H9 (cell line): ENCODE results near the gene MTHFS. TPM values are rescaled to one million over a fixed set of nuclear protein-coding genes. Genes with fewer than 3 reads are reported as not detected.
"Not testable (repeated sequence)": the region's sequence is repeated elsewhere in the genome, so short reads cannot be mapped to it uniquely, and the experiment has no call there.

Experiments
- DNase-seq: peaks from one replicate; pipeline ENCODE4 v3.0.0-alpha.2; 2017
- H2AFZ ChIP-seq: one replicate; pipeline ENCODE4 v1.6.1; 2013; ENCODE audit warnings: mild to moderate bottlenecking, low read length, control low read depth, moderate library complexity
- H2AK5ac ChIP-seq: 2 replicates; pipeline ENCODE4 v1.6.1; 2013; ENCODE audit warnings: low read length, control low read depth, mixed read lengths; ENCODE audit not compliant: insufficient read length
- H2BK120ac ChIP-seq: one replicate; pipeline ENCODE4 v1.6.1; 2013; ENCODE audit warnings: low read depth, mild to moderate bottlenecking, low read length, control low read depth, inconsistent platforms; ENCODE audit not compliant: poor library complexity, severe bottlenecking
- H2BK12ac ChIP-seq: 2 replicates; pipeline ENCODE4 v1.6.1; 2013; ENCODE audit warnings: low read length, control low read depth, mixed read lengths, low read depth; ENCODE audit not compliant: insufficient read length
- H2BK15ac ChIP-seq: 2 replicates; pipeline ENCODE4 v1.6.1; 2013; ENCODE audit warnings: low read depth, low read length, control low read depth
- H2BK20ac ChIP-seq: one replicate; pipeline ENCODE4 v1.6.1; 2013; ENCODE audit warnings: low read depth, mild to moderate bottlenecking, low read length, control low read depth, inconsistent platforms; ENCODE audit not compliant: poor library complexity, severe bottlenecking
- H2BK5ac ChIP-seq: 2 replicates; pipeline ENCODE4 v1.6.1; 2013; ENCODE audit warnings: low read length, control low read depth, mixed read lengths; ENCODE audit not compliant: insufficient read length
- H3K14ac ChIP-seq: 2 replicates; pipeline ENCODE4 v1.6.1; 2013; ENCODE audit warnings: low read length, control low read depth; ENCODE audit not compliant: insufficient read depth
- H3K18ac ChIP-seq: 2 replicates; pipeline ENCODE4 v1.6.1; 2013; ENCODE audit warnings: low read depth, mild to moderate bottlenecking, mixed read lengths, low read length, control low read depth; ENCODE audit not compliant: insufficient read length
- H3K23ac ChIP-seq: 2 replicates; pipeline ENCODE4 v1.6.1; 2013; ENCODE audit warnings: low read length, control low read depth, mixed read lengths, low read depth; ENCODE audit not compliant: insufficient read length
- H3K23me2 ChIP-seq: 2 replicates; pipeline ENCODE4 v1.6.1; 2013; ENCODE audit warnings: low read depth, mild to moderate bottlenecking, mixed read lengths, low read length, control low read depth; ENCODE audit not compliant: insufficient read length, poor library complexity, severe bottlenecking
- H3K27ac ChIP-seq: 2 replicates; pipeline ENCODE4 v1.5.1; 2013; ENCODE audit warnings: low read length, control low read depth, mixed read lengths, low read depth; ENCODE audit not compliant: insufficient read length
- H3K27me3 ChIP-seq: 2 replicates; pipeline ENCODE4 v1.6.1; 2013; ENCODE audit warnings: low read length, control low read depth, inconsistent platforms; ENCODE audit not compliant: insufficient read depth
- H3K4ac ChIP-seq: 2 replicates; pipeline ENCODE4 v1.6.1; 2013; ENCODE audit warnings: low read depth, mild to moderate bottlenecking, control low read depth, inconsistent platforms, low read length, moderate library complexity
- H3K4me1 ChIP-seq: 2 replicates; pipeline ENCODE4 v1.6.1; 2013; ENCODE audit warnings: low read length, control low read depth, inconsistent platforms; ENCODE audit not compliant: insufficient read depth
- H3K4me2 ChIP-seq: 2 replicates; pipeline ENCODE4 v1.6.1; 2013; ENCODE audit warnings: low read length, control low read depth, mixed read lengths; ENCODE audit not compliant: insufficient read length, insufficient read depth
- H3K56ac ChIP-seq: 2 replicates; pipeline ENCODE4 v1.6.1; 2013; ENCODE audit warnings: low read depth, mild to moderate bottlenecking, mixed read lengths, low read length, control low read depth; ENCODE audit not compliant: insufficient read length
- H3K79me1 ChIP-seq: 2 replicates; pipeline ENCODE4 v1.6.1; 2013; ENCODE audit warnings: low read depth, mild to moderate bottlenecking, moderate library complexity, low read length, control low read depth, inconsistent platforms; ENCODE audit not compliant: insufficient read depth, poor library complexity, severe bottlenecking
- H3K79me2 ChIP-seq: 2 replicates; pipeline ENCODE4 v1.6.1; 2013; ENCODE audit warnings: low read length, control low read depth, inconsistent platforms; ENCODE audit not compliant: insufficient read depth
- H3K9ac ChIP-seq: 2 replicates; pipeline ENCODE4 v1.6.1; 2013; ENCODE audit warnings: low read length, control low read depth, mixed read lengths; ENCODE audit not compliant: insufficient read length; ENCODE audit errors: extremely low read depth
- H3K9me3 ChIP-seq: one replicate; pipeline ENCODE4 v1.6.1; 2013; ENCODE audit warnings: low read depth, low read length, inconsistent platforms; ENCODE audit not compliant: control insufficient read depth
- H3T11ph ChIP-seq: one replicate; pipeline ENCODE4 v1.6.1; 2013; ENCODE audit warnings: mild to moderate bottlenecking, low read length, control low read depth, inconsistent platforms
- H4K20me1 ChIP-seq: one replicate; pipeline ENCODE4 v1.6.1; 2013; ENCODE audit not compliant: control insufficient read depth, insufficient read length, insufficient read depth
- H4K5ac ChIP-seq: 2 replicates; pipeline ENCODE4 v1.6.1; 2013; ENCODE audit warnings: low read depth, mild to moderate bottlenecking, mixed read lengths, low read length, control low read depth; ENCODE audit not compliant: insufficient read length
- H4K8ac ChIP-seq: replicated peaks from 2 replicates; pipeline ENCODE4 v1.6.1; 2013; ENCODE audit warnings: low read length, control low read depth, mixed read lengths, low read depth; ENCODE audit not compliant: insufficient read length
- H4K91ac ChIP-seq: 2 replicates; pipeline ENCODE4 v1.6.1; 2013; ENCODE audit warnings: low read depth, mild to moderate bottlenecking, moderate library complexity, mixed read lengths, low read length, control low read depth; ENCODE audit not compliant: insufficient read length
- H3K27ac Mint-ChIP-seq, 3 experiments: 2 replicates in 2 of 3; 3 replicates in 1 of 3; pipeline ENCODE4 v1.8.0; 2020 to 2021; ENCODE audit warnings: mixed read lengths in 3 of 3, mild to moderate bottlenecking in 1 of 3, moderate library complexity in 1 of 3
- H3K27me3 Mint-ChIP-seq: 2 replicates; pipeline ENCODE4 v1.8.0; 2021; ENCODE audit warnings: low read depth, mild to moderate bottlenecking, moderate library complexity, mixed read lengths
- H3K36me3 Mint-ChIP-seq, 3 experiments: 2 replicates in 2 of 3; 3 replicates in 1 of 3; pipeline ENCODE4 v1.8.0; 2020 to 2021; ENCODE audit warnings: low read depth in 3 of 3, mixed read lengths in 3 of 3; ENCODE audit not compliant: insufficient read depth in 1 of 3
- H3K4me1 Mint-ChIP-seq, 2 experiments: 2 replicates each; pipeline ENCODE4 v1.8.0; 2020; ENCODE audit warnings: mixed read lengths in 2 of 2
- H3K4me3 Mint-ChIP-seq, 2 experiments: 2 replicates in 1 of 2; 3 replicates in 1 of 2; pipeline ENCODE4 v1.8.0; 2020 to 2021; ENCODE audit warnings: mild to moderate bottlenecking in 2 of 2, mixed read lengths in 2 of 2, moderate library complexity in 1 of 2
- H3K9me3 Mint-ChIP-seq, 2 experiments: 2 replicates in 1 of 2; 3 replicates in 1 of 2; pipeline ENCODE4 v1.8.0; 2020; ENCODE audit warnings: mild to moderate bottlenecking in 2 of 2, mixed read lengths in 2 of 2, moderate library complexity in 1 of 2
- CTCF ChIP-seq: fragments of 200-600 bp; sonication (generic); conservative IDR thresholded peaks from 3 replicates; pipeline ENCODE4 v1.8.0; 2021; ENCODE audit warnings: antibody characterized with exemption, mild to moderate bottlenecking
- WGBS: extraction: QIAGEN DNeasy Blood & Tissue Kit; methylation state at CpG from one replicate; pipeline ENCODE4 v1.1.7; 2013; ENCODE audit warnings: missing lambda C conversion rate, low lambda C conversion rate, mixed read lengths; ENCODE audit not compliant: insufficient read length; ENCODE audit errors: extremely low coverage; 5-methylcytosine and 5-hydroxymethylcytosine counted together
- total RNA-seq: library from RNA; stranded (reverse); gene quantifications from 2 replicates; pipeline ENCODE4 v1.2.1, GENCODE V29; 2021

MTHFS gene
- total RNA-seq, 1 experiment from 2014 or later, result 36.9 TPM

GRCh38 chr15:79900087-79900486 is 3.3 kb upstream of the MTHFS start:
- 100% methylated on average over 3 of the region's 9 CpGs for WGBS
- Histone ChIP-seq H2AK5ac (no peak overlapping the region), H3K4me1 (no peaks in the 10 kb centered on the region; the same call in 1 of the 2 replicates), H3K23ac (no peak overlapping the region), H3K56ac (no peak overlapping the region), H2BK20ac (no peak overlapping the region), H3K27me3 (no peaks in the 10 kb centered on the region), H3K9ac (no peak overlapping the region), H3K79me2 (no peaks in the 10 kb centered on the region; the same call in 1 of the 2 replicates), H3K27ac (no peak overlapping the region), H2BK120ac (no peak overlapping the region), H3K9me3 (no peaks in the 10 kb centered on the region), H3K18ac (no peak overlapping the region), H4K91ac (no peak overlapping the region), H2BK5ac (no peak overlapping the region), H4K8ac (no peak overlapping the region), H3K23me2 (peaks cover 7% of the 10 kb centered on the region), H3K4ac (no peak overlapping the region), H3K14ac (no peak overlapping the region), H2BK12ac (no peak overlapping the region), H3K79me1 (no peaks in the 10 kb centered on the region), H4K5ac (no peak overlapping the region), H2BK15ac (no peak overlapping the region), H4K20me1 (no peaks in the 10 kb centered on the region), H2AFZ (no peak overlapping the region), H3T11ph (no peak overlapping the region), H3K4me2 (no peak overlapping the region)
- TF ChIP-seq CTCF, result no peak
- Mint-ChIP-seq H3K4me3 (no peak overlapping the region), H3K9me3 (no peaks in the 10 kb centered on the region), H3K27ac (peak overlapping the region in 1 of 3 experiments; percentile 12; a peak in 1 of 7 replicates), H3K36me3 (peaks cover 0 to under 1% (median 0%) of the 10 kb centered on the region in 3 experiments; a peak in 5 of 7 replicates), H3K27me3 (no peaks in the 10 kb centered on the region), H3K4me1 (peaks cover 15 to 17% of the 10 kb centered on the region in 2 experiments)
- DNase-seq, result no peak

GRCh38 chr15:79898786-79899185 is 2.0 kb upstream of the MTHFS start:
- not testable (repeated sequence) for H3K9me3 ChIP-seq, DNase-seq, H3K14ac ChIP-seq, H4K20me1 ChIP-seq, H2BK20ac ChIP-seq, H4K5ac ChIP-seq, H2AK5ac ChIP-seq, H2BK5ac ChIP-seq, H3K4me2 ChIP-seq, H3K27ac Mint-ChIP-seq, H3K23me2 ChIP-seq, H4K91ac ChIP-seq, H4K8ac ChIP-seq, H3K56ac ChIP-seq, H3K27me3 ChIP-seq, H3K4me3 Mint-ChIP-seq, H3T11ph ChIP-seq, H3K79me1 ChIP-seq, H3K4me1 ChIP-seq, H2BK120ac ChIP-seq, H3K27ac ChIP-seq, H2BK12ac ChIP-seq, H3K9me3 Mint-ChIP-seq, H3K23ac ChIP-seq, H3K36me3 Mint-ChIP-seq, H2BK15ac ChIP-seq, H3K27me3 Mint-ChIP-seq, H2AFZ ChIP-seq, H3K79me2 ChIP-seq, H3K9ac ChIP-seq, H3K4ac ChIP-seq, H3K18ac ChIP-seq
- H3K4me1 Mint-ChIP-seq, result peaks cover 14 to 17% of the 10 kb centered on the region in 2 experiments
- WGBS, result no CpG with 5 or more reads among the region's 3 CpGs
